ENCODE results near the gene FCHSD1. TPM values are rescaled to one million over a fixed set of nuclear protein-coding genes. Genes with fewer than 3 reads are reported as not detected.

FCHSD1 gene
- total RNA-seq, 1 donor from 2014 or later: 20.6 TPM

DNA sequence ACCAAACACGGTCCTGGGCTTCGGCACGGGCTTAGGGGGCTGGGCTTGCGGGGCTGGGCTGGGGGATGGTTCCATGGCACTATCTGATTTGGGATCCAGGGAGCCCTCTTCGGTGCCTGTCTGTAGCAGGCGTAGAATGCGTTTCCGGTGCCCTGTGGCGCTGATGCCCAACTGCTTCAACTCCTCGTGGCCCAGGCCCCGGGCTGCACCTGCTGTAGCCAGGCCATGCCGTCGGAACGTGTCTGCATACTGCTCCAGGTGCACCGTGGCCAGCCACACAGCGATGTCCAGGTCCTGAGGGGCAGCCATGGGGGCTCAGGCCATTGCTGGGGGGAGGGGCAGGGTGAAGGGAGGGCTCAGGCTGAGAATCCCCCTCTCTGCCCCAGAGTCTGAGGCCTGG lies 29.0 kb upstream of the FCHSD1 start:
- H3K27ac Mint-ChIP-seq (ENCODE audit: unreplicated experiment): peak overlapping the region; percentile 60
- DNase-seq (ENCODE audit: low read depth, low spot score): no peak
- peaks cover 4% of the 10 kb centered on the region for H3K36me3 Mint-ChIP-seq (ENCODE audit: low read depth)
- no peaks in the 10 kb centered on the region for H3K9me3 Mint-ChIP-seq
- TF ChIP-seq, protein P1, sequence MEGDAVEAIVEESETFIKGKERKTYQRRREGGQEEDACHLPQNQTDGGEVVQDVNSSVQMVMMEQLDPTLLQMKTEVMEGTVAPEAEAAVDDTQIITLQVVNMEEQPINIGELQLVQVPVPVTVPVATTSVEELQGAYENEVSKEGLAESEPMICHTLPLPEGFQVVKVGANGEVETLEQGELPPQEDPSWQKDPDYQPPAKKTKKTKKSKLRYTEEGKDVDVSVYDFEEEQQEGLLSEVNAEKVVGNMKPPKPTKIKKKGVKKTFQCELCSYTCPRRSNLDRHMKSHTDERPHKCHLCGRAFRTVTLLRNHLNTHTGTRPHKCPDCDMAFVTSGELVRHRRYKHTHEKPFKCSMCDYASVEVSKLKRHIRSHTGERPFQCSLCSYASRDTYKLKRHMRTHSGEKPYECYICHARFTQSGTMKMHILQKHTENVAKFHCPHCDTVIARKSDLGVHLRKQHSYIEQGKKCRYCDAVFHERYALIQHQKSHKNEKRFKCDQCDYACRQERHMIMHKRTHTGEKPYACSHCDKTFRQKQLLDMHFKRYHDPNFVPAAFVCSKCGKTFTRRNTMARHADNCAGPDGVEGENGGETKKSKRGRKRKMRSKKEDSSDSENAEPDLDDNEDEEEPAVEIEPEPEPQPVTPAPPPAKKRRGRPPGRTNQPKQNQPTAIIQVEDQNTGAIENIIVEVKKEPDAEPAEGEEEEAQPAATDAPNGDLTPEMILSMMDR (conservative IDR thresholded peaks at IDR 0.05): no peak
- H3K4me1 Mint-ChIP-seq: peaks cover 47% of the 10 kb centered on the region
- no peak overlapping the region for H3K4me3 Mint-ChIP-seq
- no peaks in the 10 kb centered on the region for H3K27me3 Mint-ChIP-seq (ENCODE audit: low read depth)

DNA sequence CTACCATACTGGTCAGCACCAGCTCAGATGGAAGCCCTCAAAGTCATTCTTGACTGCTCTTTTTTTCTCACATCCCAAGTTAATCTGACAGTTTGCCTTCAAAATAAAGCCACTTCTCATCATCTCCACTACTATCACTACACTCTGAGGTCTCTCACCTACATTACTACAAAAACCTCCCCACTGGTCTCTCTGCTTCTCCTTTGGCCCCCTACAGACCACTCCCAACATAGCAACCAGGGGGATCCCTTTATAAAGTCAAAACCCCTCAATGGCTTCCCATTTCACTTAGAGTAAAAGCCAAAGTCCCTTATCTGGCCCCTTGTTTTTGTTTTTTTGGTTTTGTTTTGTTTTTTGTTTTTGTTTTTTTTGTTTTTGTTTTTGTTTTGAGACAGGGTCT lies 26.2 kb upstream of the FCHSD1 start:
- DNase-seq (ENCODE audit: low read depth, low spot score): peak; percentile 38
- Mint-ChIP-seq H3K4me1 (peaks cover 51% of the 10 kb centered on the region), H3K9me3 (no peaks in the 10 kb centered on the region), H3K27me3 (ENCODE audit: low read depth) (no peaks in the 10 kb centered on the region), H3K4me3 (no peak overlapping the region), H3K27ac (ENCODE audit: unreplicated experiment) (no peak overlapping the region), H3K36me3 (ENCODE audit: low read depth) (peaks cover 4% of the 10 kb centered on the region)
- TF ChIP-seq, protein P1 (conservative IDR thresholded peaks at IDR 0.05): peak; percentile 53

DNA sequence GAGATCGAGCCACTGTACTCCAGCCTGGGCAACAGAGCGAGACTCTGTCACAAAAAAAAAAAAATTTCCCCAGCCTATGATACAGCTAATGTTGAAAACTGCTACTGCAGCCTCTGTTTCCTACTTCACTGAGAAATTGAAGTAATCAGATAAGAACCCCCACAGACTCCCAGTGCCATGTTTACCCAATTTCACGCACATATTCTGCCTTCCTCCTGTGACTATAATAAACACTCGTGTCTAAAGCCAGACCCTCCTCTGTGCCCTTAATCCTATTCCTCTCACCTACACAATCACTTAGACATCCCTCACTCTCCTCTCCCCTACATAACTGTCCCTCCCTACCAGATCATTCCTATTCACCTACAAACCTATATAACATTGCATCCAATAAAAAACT lies 24.5 kb upstream of the FCHSD1 start:
- no peaks in the 10 kb centered on the region for H3K27me3 Mint-ChIP-seq (ENCODE audit: low read depth)
- H3K4me1 Mint-ChIP-seq: peaks cover 37% of the 10 kb centered on the region
- TF ChIP-seq, protein P1 (conservative IDR thresholded peaks at IDR 0.05): no peak
- no peak overlapping the region for H3K4me3 Mint-ChIP-seq
- H3K27ac Mint-ChIP-seq (ENCODE audit: unreplicated experiment): no peak overlapping the region
- no peaks in the 10 kb centered on the region for H3K9me3 Mint-ChIP-seq
- peaks cover 4% of the 10 kb centered on the region for H3K36me3 Mint-ChIP-seq (ENCODE audit: low read depth)
- DNase-seq (ENCODE audit: low read depth, low spot score): no peak

DNA sequence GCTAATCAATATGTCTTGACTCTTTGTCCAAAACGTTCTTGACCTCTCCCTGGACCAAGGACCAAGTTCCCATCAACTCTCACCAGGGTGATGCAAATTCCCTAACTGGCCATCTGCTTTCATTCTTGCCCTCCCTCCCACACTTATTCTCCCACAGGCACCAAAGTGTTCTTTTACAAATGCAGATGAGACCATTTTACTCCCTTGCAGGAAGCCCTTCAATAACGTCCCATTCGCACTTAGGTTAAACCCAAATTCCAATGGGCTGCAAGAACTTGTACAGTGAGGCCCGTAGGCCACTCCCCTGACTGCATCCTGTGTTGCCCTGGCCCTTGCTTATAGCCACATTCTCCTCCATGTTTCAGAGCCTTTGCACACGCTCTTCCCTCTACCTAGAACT lies 23.5 kb upstream of the FCHSD1 start:
- H3K27ac Mint-ChIP-seq (ENCODE audit: unreplicated experiment): no peak overlapping the region
- peaks cover 32% of the 10 kb centered on the region for H3K4me1 Mint-ChIP-seq
- H3K27me3 Mint-ChIP-seq (ENCODE audit: low read depth): no peaks in the 10 kb centered on the region
- no peak for DNase-seq (ENCODE audit: low read depth, low spot score)
- peak overlapping the region; percentile 20 for H3K4me3 Mint-ChIP-seq
- H3K36me3 Mint-ChIP-seq (ENCODE audit: low read depth): peaks cover 4% of the 10 kb centered on the region
- TF ChIP-seq, protein P1 (conservative IDR thresholded peaks at IDR 0.05): no peak
- H3K9me3 Mint-ChIP-seq: no peaks in the 10 kb centered on the region

DNA sequence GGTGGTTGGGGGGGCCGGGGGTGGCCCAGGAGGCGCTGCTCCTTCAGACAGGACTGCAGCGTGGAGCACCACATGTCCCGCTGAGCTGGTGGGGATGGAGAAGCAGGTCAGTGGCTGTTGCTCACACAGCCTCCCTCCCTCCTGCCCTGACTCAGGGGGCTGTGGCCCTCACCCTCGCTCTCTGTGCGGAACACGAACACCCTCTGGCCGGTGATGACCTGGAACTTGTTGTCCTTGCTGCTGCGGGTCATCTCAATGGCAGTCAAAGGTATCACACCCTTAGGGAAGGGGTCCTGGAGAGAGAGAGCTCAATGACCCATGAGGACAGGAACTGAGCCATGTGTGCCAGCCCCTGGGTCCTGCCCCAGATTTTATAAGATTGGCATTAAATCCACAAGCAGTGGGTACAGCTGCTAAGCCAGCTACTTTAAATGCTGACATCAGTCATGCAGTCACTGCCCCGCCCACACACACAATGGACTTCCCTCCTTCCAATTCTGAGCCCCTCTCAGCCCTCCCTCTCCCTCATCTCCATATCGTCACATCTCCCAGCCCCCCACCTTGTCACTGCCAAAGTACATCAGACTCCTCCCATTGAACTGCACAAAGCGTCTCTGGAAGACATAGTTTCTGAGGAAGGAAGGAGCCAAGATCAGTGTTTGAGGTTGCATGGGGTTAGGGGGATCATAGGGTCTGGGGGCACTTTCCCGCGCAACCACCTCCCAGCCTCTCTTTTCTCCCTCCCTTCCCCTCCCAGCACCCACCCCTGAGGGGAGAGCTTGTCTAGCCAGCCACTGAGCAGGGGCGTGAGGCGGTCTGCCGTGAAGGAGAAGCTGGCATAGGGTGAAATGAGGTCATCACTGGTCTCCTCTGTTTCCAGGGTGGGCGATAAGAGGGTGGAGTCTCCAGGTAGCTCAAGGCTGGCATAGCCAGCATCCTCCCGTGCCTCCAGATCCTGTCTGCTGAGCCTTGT lies 21.9 kb upstream of the FCHSD1 start:
- Mint-ChIP-seq H3K4me1 (peaks cover 23% of the 10 kb centered on the region), H3K27me3 (ENCODE audit: low read depth) (no peaks in the 10 kb centered on the region), H3K9me3 (no peaks in the 10 kb centered on the region), H3K4me3 (no peak overlapping the region), H3K27ac (ENCODE audit: unreplicated experiment) (peak overlapping the region; percentile 87), H3K36me3 (ENCODE audit: low read depth) (peaks cover under 1% of the 10 kb centered on the region)
- TF ChIP-seq, protein P1 (conservative IDR thresholded peaks at IDR 0.05): no peak
- DNase-seq (ENCODE audit: low read depth, low spot score): peak; percentile 45
